DND-41 (cell line): Measurements from ENCODE around the gene AFAP1.

Experiments
- EZH2 ChIP-seq: IDR thresholded peaks from 3 replicates; pipeline ENCODE4 v1.6.1; 2012; ENCODE audit warnings: borderline replicate concordance, low read depth, mild to moderate bottlenecking, moderate library complexity, low read length, inconsistent platforms; ENCODE audit not compliant: severe bottlenecking
- TF ChIP-seq, protein P1 (sequence below): IDR thresholded peaks from 2 replicates; pipeline ENCODE4 v1.5.1; 2012; ENCODE audit warnings: borderline replicate concordance, low read length, moderate library complexity, mild to moderate bottlenecking; ENCODE audit not compliant: poor library complexity, severe bottlenecking; ENCODE audit errors: extremely low read depth

DNA sequence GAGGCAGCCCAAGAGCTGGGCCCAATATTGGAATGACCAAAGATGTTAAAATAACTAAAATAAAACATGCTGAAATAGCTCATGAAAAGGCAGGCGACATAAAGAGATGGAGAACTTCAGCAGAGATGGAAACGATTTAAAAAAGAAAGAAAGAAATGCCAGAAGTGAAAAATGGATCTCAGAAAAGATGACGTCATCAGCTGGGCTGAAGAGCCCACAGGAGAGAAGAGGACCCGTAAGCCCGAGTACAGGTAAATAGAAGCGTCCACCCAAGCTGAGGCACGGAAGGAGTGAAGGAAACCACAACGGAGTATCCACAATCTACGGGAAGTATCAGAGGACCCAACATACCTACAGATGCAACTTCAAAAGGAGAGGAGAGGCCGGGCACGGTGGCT lies 112.8 kb downstream of the AFAP1 start:
- TF ChIP-seq, protein P1, sequence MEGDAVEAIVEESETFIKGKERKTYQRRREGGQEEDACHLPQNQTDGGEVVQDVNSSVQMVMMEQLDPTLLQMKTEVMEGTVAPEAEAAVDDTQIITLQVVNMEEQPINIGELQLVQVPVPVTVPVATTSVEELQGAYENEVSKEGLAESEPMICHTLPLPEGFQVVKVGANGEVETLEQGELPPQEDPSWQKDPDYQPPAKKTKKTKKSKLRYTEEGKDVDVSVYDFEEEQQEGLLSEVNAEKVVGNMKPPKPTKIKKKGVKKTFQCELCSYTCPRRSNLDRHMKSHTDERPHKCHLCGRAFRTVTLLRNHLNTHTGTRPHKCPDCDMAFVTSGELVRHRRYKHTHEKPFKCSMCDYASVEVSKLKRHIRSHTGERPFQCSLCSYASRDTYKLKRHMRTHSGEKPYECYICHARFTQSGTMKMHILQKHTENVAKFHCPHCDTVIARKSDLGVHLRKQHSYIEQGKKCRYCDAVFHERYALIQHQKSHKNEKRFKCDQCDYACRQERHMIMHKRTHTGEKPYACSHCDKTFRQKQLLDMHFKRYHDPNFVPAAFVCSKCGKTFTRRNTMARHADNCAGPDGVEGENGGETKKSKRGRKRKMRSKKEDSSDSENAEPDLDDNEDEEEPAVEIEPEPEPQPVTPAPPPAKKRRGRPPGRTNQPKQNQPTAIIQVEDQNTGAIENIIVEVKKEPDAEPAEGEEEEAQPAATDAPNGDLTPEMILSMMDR: no peak
- TF ChIP-seq EZH2: no peak
